K562 (cell line): ENCODE measurements around the gene PLEKHM3. TPM values are rescaled to one million over a fixed set of nuclear protein-coding genes. Genes with fewer than 3 reads are reported as not detected.

Experiments used
- ATAC-seq: fragments of 200-7000 bp; cut with Tn5 transposase; 3 replicates; pipeline ENCODE4 v1.9.1; 2020; ENCODE audit warnings: moderate library complexity
- BruUV-seq: library from RNA; stranded (reverse); fragments of 400-500 nt; replicated peaks from 2 replicates; lab custom pipeline; 2021; lab: Mats Ljungman, UMichigan
- CTCF ChIA-PET: fragments of 300-600 bp; formaldehyde crosslinking; extraction: SDS; loops from one replicate; lab custom pipeline; 2021; ENCODE audit warnings: low intra/inter-chr PET ratio; lab: Yijun Ruan, JAX
- POLR2A ChIA-PET: fragments of 300-600, 350-650 bp; sonication (Branson Sonifier 250); formaldehyde crosslinking; extraction: SDS; loops from one replicate; lab custom pipeline; 2021; ENCODE audit warnings: antibody characterized with exemption, inconsistent platforms; lab: Yijun Ruan, JAX
- DNase-seq, 4 experiments: peaks; one replicate each; pipeline versions ENCODE4 v3.0.0 to v3.0.0-alpha.2; 2011 to 2018; ENCODE audit warnings: low spot score in 3 of 4, mixed read lengths in 3 of 4; ENCODE audit errors: extremely low read depth in 1 of 4
- FAIRE-seq: peaks from 2 replicates; lab custom pipeline; 2011; peaks lifted over from hg19 to GRCh38; lab: Jason Lieb, UNC
- H2AFZ ChIP-seq: 2 replicates; pipeline ENCODE4 v1.6.0; 2011; ENCODE audit warnings: low read depth, low read length, control low read depth, inconsistent platforms
- H3K27ac ChIP-seq: fragments of 200-600 bp; 3 replicates; pipeline ENCODE4 v1.8.0; 2011; ENCODE audit warnings: low read depth, mild to moderate bottlenecking, control low read depth, inconsistent platforms, low read length, moderate library complexity, mixed read lengths; ENCODE audit errors: extremely low read depth
- H3K27me3 ChIP-seq, 2 experiments: fragments of 300-600 bp in 1 of 2; 2 replicates in 1 of 2; 3 replicates in 1 of 2; pipeline versions ENCODE4 v1.6.0 to v1.8.0; 2011; ENCODE audit warnings: inconsistent platforms in 2 of 2, low read length in 2 of 2, mild to moderate bottlenecking in 1 of 2, mixed read lengths in 1 of 2, moderate library complexity in 1 of 2; ENCODE audit not compliant: control insufficient read depth in 2 of 2, insufficient read depth in 2 of 2
- H3K36me3 ChIP-seq: fragments of 300-600 bp; 3 replicates; pipeline ENCODE4 v1.8.0; 2011; ENCODE audit warnings: mild to moderate bottlenecking, low read length, inconsistent platforms; ENCODE audit not compliant: control insufficient read depth, insufficient read depth
- H3K4me1 ChIP-seq, 2 experiments: fragments of 200-600 bp in 1 of 2; replicated peaks in 1 of 2; 2 replicates in 1 of 2; 3 replicates in 1 of 2; pipeline versions ENCODE4 v1.5.1 to v1.8.0; 2011; ENCODE audit warnings: inconsistent platforms in 2 of 2, low read length in 2 of 2, mild to moderate bottlenecking in 1 of 2, mixed read lengths in 1 of 2, moderate library complexity in 1 of 2; ENCODE audit not compliant: control insufficient read depth in 2 of 2, insufficient read depth in 2 of 2
- H3K4me2 ChIP-seq: 2 replicates; pipeline ENCODE4 v1.6.1; 2011; ENCODE audit warnings: low read length, control low read depth, inconsistent platforms, mixed read lengths; ENCODE audit not compliant: insufficient read depth
- H3K4me3 ChIP-seq: fragments of 200-600 bp; sonication (generic), shearing (Covaris generic); 2 replicates; pipeline ENCODE4 v1.5.1; 2016; ENCODE audit warnings: control low read depth, inconsistent platforms
- H3K79me2 ChIP-seq: fragments of 200-600 bp; 3 replicates; pipeline ENCODE4 v1.8.0; 2011; ENCODE audit warnings: low read length, inconsistent platforms; ENCODE audit not compliant: control insufficient read depth, insufficient read depth
- H3K9ac ChIP-seq, 2 experiments: 2 replicates each; pipeline versions ENCODE4 v1.6.0 to v1.6.1; 2011; ENCODE audit warnings: low read depth in 2 of 2, low read length in 2 of 2, control low read depth in 1 of 2, inconsistent platforms in 1 of 2, mild to moderate bottlenecking in 1 of 2, mixed read lengths in 1 of 2; ENCODE audit not compliant: insufficient read depth in 1 of 2
- H3K9me1 ChIP-seq: one replicate; pipeline ENCODE4 v1.6.0; 2011; ENCODE audit warnings: inconsistent platforms, mild to moderate bottlenecking, low read length, moderate library complexity; ENCODE audit not compliant: control insufficient read depth, insufficient read depth
- H3K9me3 ChIP-seq: replicated peaks from 2 replicates; pipeline ENCODE4 v1.5.1; 2011; ENCODE audit warnings: low read depth, low read length, inconsistent platforms; ENCODE audit not compliant: control insufficient read depth, insufficient read depth
- H4K20me1 ChIP-seq: replicated peaks from 2 replicates; pipeline ENCODE4 v1.6.1; 2011; ENCODE audit warnings: low read length, inconsistent platforms, mixed read lengths; ENCODE audit not compliant: control insufficient read depth, insufficient read depth
- CHD1 ChIP-seq: fragments of 200-600 bp; sonication (generic); IDR thresholded peaks from one replicate; pipeline ENCODE4 v1.6.1; 2012; ENCODE audit warnings: mild to moderate bottlenecking, moderate library complexity, low read length, inconsistent platforms
- FOXK1 ChIP-seq: sonication (generic); formaldehyde crosslinking; IDR thresholded peaks from 2 replicates; pipeline ENCODE4 v1.8.0; 2022; ENCODE audit warnings: missing genetic modification reagents, mild to moderate bottlenecking, borderline replicate concordance
- GATAD2B ChIP-seq: fragments of 450-650 bp; IDR thresholded peaks from 2 replicates; pipeline ENCODE4 v1.6.1; 2017; ENCODE audit warnings: mild to moderate bottlenecking, borderline replicate concordance
- KLF1 ChIP-seq: fragments of 450-650 bp; IDR thresholded peaks from 2 replicates; pipeline ENCODE4 v1.6.1; 2016; ENCODE audit warnings: missing genetic modification characterization, missing compliant biosample characterization
- POLR2AphosphoS5 ChIP-seq: IDR thresholded peaks from 2 replicates; pipeline ENCODE4 v1.6.1; 2011; ENCODE audit warnings: mild to moderate bottlenecking, low read depth, low read length, moderate library complexity; ENCODE audit not compliant: control insufficient read depth, insufficient read depth
- RFX1 ChIP-seq: fragments of 450-650 bp; IDR thresholded peaks from 2 replicates; pipeline ENCODE4 v1.6.1; 2016; ENCODE audit warnings: mild to moderate bottlenecking, moderate library complexity
- SIX5 ChIP-seq, 2 experiments: IDR thresholded peaks; 2 replicates each; pipeline ENCODE4 v1.6.1; 2011; ENCODE audit warnings: low read length in 2 of 2, borderline replicate concordance in 1 of 2, low read depth in 1 of 2, mild to moderate bottlenecking in 1 of 2, moderate library complexity in 1 of 2; ENCODE audit not compliant: insufficient read depth in 1 of 2
- SOX6 ChIP-seq: fragments of 450-650 bp; IDR thresholded peaks from 2 replicates; pipeline ENCODE4 v1.6.1; 2014; ENCODE audit warnings: mild to moderate bottlenecking
- THAP7 ChIP-seq: fragments of 250-450 bp; sonication (Bioruptor Pico); IDR thresholded peaks from 2 replicates; pipeline ENCODE4 v1.5.0; 2021
- XRCC5 ChIP-seq: fragments of 200-400 bp; formaldehyde crosslinking; IDR thresholded peaks from 2 replicates; pipeline ENCODE4 v1.6.1; 2017; ENCODE audit warnings: low read depth, mild to moderate bottlenecking, low read length
- ZBTB26 ChIP-seq: fragments of 450-650 bp; formaldehyde crosslinking; IDR thresholded peaks from 2 replicates; pipeline ENCODE4 v1.4.0; 2022; ENCODE audit warnings: missing genetic modification characterization
- ZBTB7A ChIP-seq: IDR thresholded peaks from 2 replicates; pipeline ENCODE4 v1.6.1; 2011; ENCODE audit warnings: low read depth, mild to moderate bottlenecking, low read length, moderate library complexity, borderline replicate concordance; ENCODE audit not compliant: control insufficient read depth
- ZFP1 ChIP-seq: fragments of 450-650 bp; formaldehyde crosslinking; IDR thresholded peaks from 2 replicates; pipeline ENCODE4 v1.4.0; 2020; ENCODE audit warnings: mild to moderate bottlenecking, mixed read lengths
- ZNF695 ChIP-seq: fragments of 450-650 bp; formaldehyde crosslinking; IDR thresholded peaks from 2 replicates; pipeline ENCODE4 v1.4.0; 2020; ENCODE audit warnings: mild to moderate bottlenecking, moderate library complexity
- WGBS: fragments of 100-300 bp; shearing (Covaris generic); methylation state at CpG from one replicate; pipeline ENCODE4 v1.1.6; 2016; ENCODE audit warnings: low coverage, mixed read lengths; ENCODE audit not compliant: insufficient coverage; ENCODE audit errors: missing lambda C conversion rate; 5-methylcytosine and 5-hydroxymethylcytosine counted together
- in situ Hi-C: fragments of 300-500 bp; cut with MboI; formaldehyde crosslinking; loops from 4 replicates; pipeline ENCODE4 v1.15.0; 2018; ENCODE audit warnings: inconsistent platforms, mixed read lengths
- intact Hi-C: fragments of 100-400 bp; cut with micrococcal nuclease; formaldehyde crosslinking; loops from 2 replicates; pipeline ENCODE4 v1.14.2; 2022
- polyA plus RNA-seq, 8 experiments: library from polyadenylated mRNA; depleted of rRNA in 4 of 8; stranded (reverse) in 5 of 8; unstranded in 3 of 8; fragments of >200 nt; fragmentation: Nextera tagmentation in 2 of 8; fragmentation: Illumina TruSeq in 1 of 8; extraction: Ambion mirVana in 2 of 8; extraction: Trizol in 1 of 8; gene quantifications; 2 replicates each; pipeline versions ENCODE4 v1.2.1 to v1.2.3, GENCODE V29; 2011 to 2014; ENCODE audit warnings: inconsistent platforms in 1 of 8, missing spikeins in 1 of 8
- total RNA-seq, 7 experiments: library from RNA; depleted of rRNA in 6 of 7; stranded (reverse); fragments of >200 nt in 6 of 7; fragmentation: Illumina TruSeq in 2 of 7; extraction: Trizol in 2 of 7; gene quantifications; 2 replicates each; pipeline versions ENCODE4 v1.2.1 to v1.2.3, GENCODE V29; 2011 to 2021; ENCODE audit warnings: low replicate concordance in 1 of 7

PLEKHM3 gene
- total and polyA plus RNA-seq, 9 of the 15 experiments (the other 6 are each of a cell fraction or from before 2014, with no cell fraction given) = 0.24 to 1.6 (median 1.0) TPM

GRCh38 chr2:207883002-207883780 lies 142.1 kb downstream of the PLEKHM3 start:
- TF ChIP-seq POLR2AphosphoS5 (no peak), ZFP1 (CRISPR knock-in tag) (no peak), XRCC5 (no peak), SOX6 (no peak), ZNF695 (no peak)
- Histone ChIP-seq H3K27me3 (no peaks in the 10 kb centered on the region), H3K4me1 (no peaks in the 10 kb centered on the region), H4K20me1 (no peaks in the 10 kb centered on the region), H2AFZ (no peak overlapping the region), H3K4me3 (no peak overlapping the region), H3K36me3 (no peaks in the 10 kb centered on the region), H3K27ac (no peak overlapping the region), H3K9me1 (no peaks in the 10 kb centered on the region), H3K9me3 (no peaks in the 10 kb centered on the region), H3K79me2 (no peaks in the 10 kb centered on the region), H3K9ac (no peak overlapping the region), H3K4me2 (no peak overlapping the region)
- 59% methylated on average over 4 of the region's 6 CpGs for WGBS
- intact Hi-C loops (no loop called here), in situ Hi-C loops (no loop called here)
- FAIRE-seq (no peak), DNase-seq (no peak), ATAC-seq (no peak)
- CTCF ChIA-PET = no interaction called here
- POLR2A ChIA-PET = interaction anchor here (0.7 kb wide), 1 partner anchor 10 kb away, joined by 4 read pairs; no protein-coding TSS in a partner anchor
- no TSS peak for BruUV-seq

GRCh38 chr2:207881902-207882301 lies 143.4 kb downstream of the PLEKHM3 start:
- intact Hi-C loops (no loop called here), in situ Hi-C loops (no loop called here)
- Histone ChIP-seq H3K9ac (no peak overlapping the region), H3K79me2 (no peaks in the 10 kb centered on the region), H3K9me3 (no peaks in the 10 kb centered on the region), H3K4me3 (no peak overlapping the region), H4K20me1 (no peaks in the 10 kb centered on the region), H3K9me1 (no peaks in the 10 kb centered on the region), H3K27ac (no peak overlapping the region), H3K27me3 (no peaks in the 10 kb centered on the region), H3K4me2 (no peak overlapping the region), H2AFZ (no peak overlapping the region), H3K36me3 (no peaks in the 10 kb centered on the region), H3K4me1 (no peaks in the 10 kb centered on the region)
- DNase-seq (no peak), ATAC-seq (no peak), FAIRE-seq (no peak)
- CTCF ChIA-PET = no interaction called here
- POLR2A ChIA-PET = interaction anchor here (0.5 to 0.7 kb wide), 2 partner anchors 16 to 325 kb away, joined by 3 read pairs; no protein-coding TSS in a partner anchor
- no TSS peak for BruUV-seq
- TF ChIP-seq RFX1 (no peak), ZBTB26 (CRISPR knock-in tag) (no peak), SIX5 (IDR thresholded peaks at IDR 0.05; ENCODE audit: borderline replicate concordance in 1 of 2, insufficient read depth in 1 of 2, low read depth in 1 of 2, low read length in 2 of 2) (no peak), THAP7 (CRISPR knock-in tag) (no peak), CHD1 (no peak), GATAD2B (no peak), FOXK1 (CRISPR knock-in tag) (no peak), KLF1 (tag) (no peak), ZBTB7A (no peak)
